Neuron (in vitro differentiated cells): ENCODE data around the gene USP9Y.

Experiments used
- H2AFZ ChIP-seq: one replicate; pipeline ENCODE4 v1.6.1; 2013; ENCODE audit warnings: low read depth, mild to moderate bottlenecking, inconsistent platforms, low read length, moderate library complexity
- H3K27me3 ChIP-seq: one replicate; pipeline ENCODE4 v1.6.1; 2013; ENCODE audit warnings: low read length; ENCODE audit not compliant: insufficient read depth
- H3K36me3 ChIP-seq: one replicate; pipeline ENCODE4 v1.6.1; 2013; ENCODE audit warnings: low read length; ENCODE audit not compliant: insufficient read depth
- H3K4me1 ChIP-seq: one replicate; pipeline ENCODE4 v1.6.1; 2013; ENCODE audit warnings: low read length; ENCODE audit not compliant: insufficient read depth
- H3K4me3 ChIP-seq: 2 replicates; pipeline ENCODE4 v1.5.1; 2013; ENCODE audit warnings: mild to moderate bottlenecking, low read length, moderate library complexity
- H3K9me3 ChIP-seq: one replicate; pipeline ENCODE4 v1.6.1; 2013; ENCODE audit warnings: low read length

USP9Y gene

DNA sequence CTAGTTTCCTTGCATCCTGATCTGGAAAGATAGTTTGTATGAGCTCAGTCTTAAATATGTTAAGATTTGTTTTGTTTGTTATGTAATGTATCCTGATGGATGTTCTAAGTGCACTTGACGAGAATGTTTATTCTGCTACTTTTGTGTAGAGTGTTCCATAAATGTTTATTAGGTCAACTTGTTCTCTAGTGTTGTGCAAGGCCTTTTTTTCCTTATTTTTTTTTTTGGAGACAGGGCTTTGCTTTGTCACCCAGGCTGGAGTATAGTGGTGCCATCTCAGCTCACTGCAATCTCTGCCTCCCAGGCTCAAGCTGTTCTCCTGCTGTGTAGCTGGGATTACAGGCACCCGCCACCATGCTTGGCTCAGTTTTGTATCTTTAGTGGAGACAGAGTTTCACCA, 28.7 kb downstream of the USP9Y start:
- Histone ChIP-seq H3K9me3 (no peaks in the 10 kb centered on the region), H3K4me3 (no peak overlapping the region), H3K4me1 (no peaks in the 10 kb centered on the region), H2AFZ (no peak overlapping the region), H3K36me3 (no peaks in the 10 kb centered on the region), H3K27me3 (no peaks in the 10 kb centered on the region)

DNA sequence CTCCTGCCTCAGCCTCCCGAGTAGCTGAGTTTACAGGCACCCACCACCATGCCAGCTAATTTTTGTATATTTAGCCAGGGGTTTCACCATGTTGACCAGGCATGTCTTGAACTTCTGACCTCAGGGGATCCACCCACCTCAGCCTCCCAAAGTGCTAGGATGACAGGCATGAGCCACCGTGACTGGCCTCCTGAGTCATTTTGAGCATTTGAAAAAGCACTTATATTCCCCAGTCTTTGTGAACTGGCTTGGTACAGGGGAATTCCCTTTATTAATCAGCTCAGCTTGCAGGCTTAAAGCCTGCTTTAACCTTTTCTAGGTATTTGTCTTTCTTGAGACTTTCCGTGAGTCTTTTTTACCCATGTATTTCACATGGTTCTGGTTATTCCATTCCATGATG, 32.6 kb downstream of the USP9Y start:
- Histone ChIP-seq H3K36me3 (no peaks in the 10 kb centered on the region), H3K9me3 (no peaks in the 10 kb centered on the region), H3K4me1 (no peaks in the 10 kb centered on the region), H2AFZ (no peak overlapping the region), H3K4me3 (no peak overlapping the region), H3K27me3 (no peaks in the 10 kb centered on the region)

DNA sequence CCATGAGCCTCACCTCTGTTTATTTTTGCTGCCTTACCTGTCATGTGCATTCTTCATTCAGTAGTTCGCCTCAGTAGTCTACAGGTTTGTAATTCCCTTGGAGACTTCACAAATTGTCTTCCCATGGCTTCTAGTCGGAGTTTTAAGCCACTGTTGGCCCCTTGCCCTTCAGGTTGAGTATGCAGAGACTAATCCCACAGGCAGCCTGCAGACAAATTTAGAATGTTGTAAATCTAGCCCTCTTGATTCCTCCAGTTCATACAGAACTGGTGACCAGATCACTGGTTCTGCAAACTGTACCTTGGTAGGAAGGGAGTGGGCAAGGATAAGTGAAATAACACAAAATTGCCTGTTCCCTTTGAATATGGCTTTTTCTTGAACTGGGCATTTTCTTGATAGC, 33.0 kb downstream of the USP9Y start:
- Histone ChIP-seq H3K4me3 (no peak overlapping the region), H2AFZ (no peak overlapping the region), H3K36me3 (no peaks in the 10 kb centered on the region), H3K4me1 (no peaks in the 10 kb centered on the region), H3K27me3 (no peaks in the 10 kb centered on the region), H3K9me3 (no peaks in the 10 kb centered on the region)

DNA sequence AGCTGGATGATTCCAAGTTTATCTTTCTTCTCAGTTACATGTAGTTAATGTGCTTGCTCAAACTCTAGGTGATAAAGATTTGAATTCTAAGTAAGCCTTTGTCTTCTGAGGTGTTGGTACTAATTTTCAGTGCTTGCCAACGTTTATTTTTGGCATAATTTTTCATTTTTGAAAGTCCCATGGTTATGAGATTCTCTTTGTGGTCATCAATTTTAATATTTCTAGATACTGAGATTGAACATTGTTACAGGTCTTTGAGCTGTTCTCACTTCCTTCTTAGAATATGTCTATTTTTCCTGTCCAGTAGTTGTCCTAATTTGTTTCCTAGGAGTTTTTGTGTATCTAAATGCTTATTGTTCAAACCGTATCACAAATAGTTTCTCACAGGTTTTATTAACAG, 40.4 kb downstream of the USP9Y start:
- H3K4me3 ChIP-seq: no peak overlapping the region
- H3K27me3 ChIP-seq: no peaks in the 10 kb centered on the region
- no peaks in the 10 kb centered on the region for H3K36me3 ChIP-seq
- H2AFZ ChIP-seq: no peak overlapping the region
- H3K9me3 ChIP-seq: no peaks in the 10 kb centered on the region
- no peaks in the 10 kb centered on the region for H3K4me1 ChIP-seq

DNA sequence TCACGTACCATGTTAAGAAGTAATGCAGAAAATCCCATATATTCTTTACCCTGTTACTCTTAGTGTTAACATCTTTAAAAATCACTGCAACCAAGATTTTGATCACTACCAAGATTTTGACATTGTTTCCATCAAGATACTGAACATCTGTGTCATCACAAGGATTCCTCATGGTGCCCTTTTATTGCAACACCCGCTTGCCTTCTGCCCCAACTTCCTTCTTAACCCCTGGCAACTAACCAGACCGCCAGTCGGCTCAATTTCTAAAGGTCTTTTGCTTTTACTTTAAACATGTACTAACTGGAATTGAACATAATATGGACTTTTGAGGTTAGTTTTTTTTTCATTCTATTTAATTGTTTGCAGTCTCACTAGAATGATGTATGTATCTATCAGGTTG, 41.7 kb downstream of the USP9Y start:
- H3K4me1 ChIP-seq: no peaks in the 10 kb centered on the region
- no peak overlapping the region for H3K4me3 ChIP-seq
- H2AFZ ChIP-seq: no peak overlapping the region
- H3K36me3 ChIP-seq: no peaks in the 10 kb centered on the region
- no peaks in the 10 kb centered on the region for H3K27me3 ChIP-seq
- no peaks in the 10 kb centered on the region for H3K9me3 ChIP-seq

DNA sequence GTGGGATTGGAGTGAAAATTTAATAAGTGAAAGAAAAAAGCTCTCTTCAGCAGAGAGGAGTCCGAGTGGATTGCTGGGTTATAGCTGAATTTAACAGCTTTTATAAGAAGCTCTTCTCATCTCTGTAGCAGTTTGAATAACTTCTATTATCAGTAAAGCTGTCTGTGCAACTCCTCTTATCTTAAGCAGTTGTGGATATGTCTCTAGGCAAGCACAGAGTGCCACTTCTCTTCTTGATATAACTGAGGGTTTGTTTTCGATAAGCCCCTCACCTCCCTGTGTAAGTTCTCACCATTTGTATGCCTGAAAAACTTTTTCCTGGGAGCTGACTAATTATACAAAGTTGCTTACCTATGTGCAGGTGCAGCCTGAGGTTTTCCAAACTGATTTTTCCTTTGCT, 43.1 kb downstream of the USP9Y start:
- H3K27me3 ChIP-seq: no peaks in the 10 kb centered on the region
- H3K4me1 ChIP-seq: no peaks in the 10 kb centered on the region
- no peak overlapping the region for H3K4me3 ChIP-seq
- H2AFZ ChIP-seq: no peak overlapping the region
- no peaks in the 10 kb centered on the region for H3K36me3 ChIP-seq
- H3K9me3 ChIP-seq: no peaks in the 10 kb centered on the region

DNA sequence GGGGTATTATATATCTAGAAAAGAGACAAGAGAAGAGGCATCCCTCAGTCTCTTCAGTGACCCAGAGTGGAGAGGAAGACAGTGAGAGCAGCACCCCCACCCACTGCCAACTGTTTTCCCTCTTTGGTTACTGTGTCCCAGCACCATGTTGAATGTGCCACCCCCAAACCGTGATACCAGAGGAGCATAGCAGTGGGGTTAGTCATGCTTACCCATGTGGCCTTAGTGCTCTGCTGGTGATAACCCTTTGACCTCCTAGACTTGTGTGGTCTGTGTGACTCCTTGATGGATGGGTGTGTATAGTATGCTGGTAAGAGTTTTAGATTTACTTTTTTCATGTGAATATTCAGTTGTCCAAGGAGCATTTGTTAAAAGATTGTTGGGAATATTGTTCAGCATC, 48.3 kb downstream of the USP9Y start:
- H3K36me3 ChIP-seq: no peaks in the 10 kb centered on the region
- no peaks in the 10 kb centered on the region for H3K27me3 ChIP-seq
- no peak overlapping the region for H2AFZ ChIP-seq
- H3K4me3 ChIP-seq: no peak overlapping the region
- H3K9me3 ChIP-seq: no peaks in the 10 kb centered on the region
- no peaks in the 10 kb centered on the region for H3K4me1 ChIP-seq

DNA sequence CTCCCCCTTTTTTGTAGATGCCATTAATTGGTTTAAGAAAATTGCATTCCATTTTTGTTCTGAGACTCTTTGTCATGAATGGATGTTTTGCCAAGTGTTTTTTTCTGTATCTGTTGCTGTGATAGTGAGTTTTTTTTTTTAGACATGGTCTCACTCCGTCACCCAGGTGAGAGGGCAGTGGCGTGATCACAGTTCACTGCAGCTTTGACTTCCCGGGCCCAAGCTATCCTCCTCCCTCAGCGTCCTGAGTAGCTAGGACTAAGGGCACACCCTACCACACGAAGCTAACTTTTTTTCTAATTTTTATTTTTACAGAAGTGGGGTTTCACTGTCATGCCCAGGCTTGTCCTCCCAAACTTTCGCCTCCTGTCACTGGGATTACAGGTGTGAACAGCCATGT, 51.8 kb downstream of the USP9Y start:
- no peaks in the 10 kb centered on the region for H3K36me3 ChIP-seq
- no peaks in the 10 kb centered on the region for H3K27me3 ChIP-seq
- H3K9me3 ChIP-seq: no peaks in the 10 kb centered on the region
- no peak overlapping the region for H2AFZ ChIP-seq
- H3K4me1 ChIP-seq: no peaks in the 10 kb centered on the region
- no peak overlapping the region for H3K4me3 ChIP-seq

DNA sequence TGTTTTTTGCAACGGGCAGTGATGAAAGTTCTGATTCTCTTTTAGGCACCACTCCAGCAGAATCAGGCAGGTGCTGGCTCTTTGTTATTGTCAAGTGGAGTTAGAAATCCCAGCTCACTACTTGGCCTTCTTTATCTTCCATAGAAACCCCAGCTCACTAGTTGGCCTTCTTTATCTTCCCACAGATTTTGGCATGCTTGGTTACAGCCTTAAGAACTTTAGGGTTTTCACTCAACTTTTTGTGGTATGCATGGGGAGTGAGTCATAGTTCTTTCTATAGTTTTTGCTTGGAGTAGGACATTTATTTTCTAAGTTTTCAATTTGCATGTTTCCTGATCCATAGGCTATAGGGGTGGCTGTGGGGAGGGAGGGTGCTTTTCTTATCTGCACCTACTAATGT, 55.0 kb downstream of the USP9Y start:
- Histone ChIP-seq H3K36me3 (no peaks in the 10 kb centered on the region), H3K4me3 (no peak overlapping the region), H3K27me3 (no peaks in the 10 kb centered on the region), H3K4me1 (no peaks in the 10 kb centered on the region), H2AFZ (no peak overlapping the region), H3K9me3 (no peaks in the 10 kb centered on the region)

DNA sequence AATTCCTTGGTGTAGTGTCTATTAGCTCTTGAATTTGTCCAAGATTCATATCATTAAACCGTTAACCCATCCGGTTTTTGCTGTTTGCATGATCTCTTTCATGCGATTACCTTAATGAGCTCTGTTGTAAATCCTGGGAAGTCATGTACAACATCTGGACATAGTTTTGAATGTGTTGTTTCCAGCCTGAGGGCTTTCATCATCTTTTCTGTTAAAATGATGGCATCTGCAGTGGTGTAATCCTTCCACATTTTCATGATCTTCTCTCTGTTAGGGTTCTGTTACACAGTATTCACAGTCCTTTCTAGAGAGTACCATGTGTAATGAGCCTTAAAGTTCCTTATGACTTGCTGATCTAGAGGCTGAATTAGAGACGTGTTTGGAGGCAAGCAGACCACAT, 64.9 kb downstream of the USP9Y start:
- Histone ChIP-seq H3K36me3 (no peaks in the 10 kb centered on the region), H3K9me3 (no peaks in the 10 kb centered on the region), H3K27me3 (no peaks in the 10 kb centered on the region), H3K4me3 (no peak overlapping the region), H2AFZ (no peak overlapping the region), H3K4me1 (no peaks in the 10 kb centered on the region)

DNA sequence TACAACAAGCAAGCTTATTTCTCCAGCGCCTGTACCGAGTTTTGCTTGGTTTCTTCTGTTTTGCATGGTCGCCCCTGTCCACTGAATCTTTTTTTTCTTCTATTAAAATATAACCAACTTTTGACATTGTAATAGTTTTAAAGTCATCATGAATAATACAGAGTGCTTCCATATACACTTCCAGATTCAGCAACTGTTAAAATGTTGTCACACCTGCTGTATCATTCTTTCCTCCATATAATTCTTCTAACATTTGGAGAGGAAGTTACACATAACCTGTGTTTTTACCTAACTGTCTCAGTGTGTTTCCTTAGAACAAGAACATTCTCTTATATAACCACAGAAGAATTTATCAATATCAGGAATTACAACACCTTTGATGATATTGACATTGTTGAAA, 83.5 kb downstream of the USP9Y start:
- Histone ChIP-seq H3K36me3 (no peaks in the 10 kb centered on the region), H3K4me1 (no peaks in the 10 kb centered on the region), H3K9me3 (no peaks in the 10 kb centered on the region), H3K27me3 (no peaks in the 10 kb centered on the region), H3K4me3 (no peak overlapping the region), H2AFZ (no peak overlapping the region)

DNA sequence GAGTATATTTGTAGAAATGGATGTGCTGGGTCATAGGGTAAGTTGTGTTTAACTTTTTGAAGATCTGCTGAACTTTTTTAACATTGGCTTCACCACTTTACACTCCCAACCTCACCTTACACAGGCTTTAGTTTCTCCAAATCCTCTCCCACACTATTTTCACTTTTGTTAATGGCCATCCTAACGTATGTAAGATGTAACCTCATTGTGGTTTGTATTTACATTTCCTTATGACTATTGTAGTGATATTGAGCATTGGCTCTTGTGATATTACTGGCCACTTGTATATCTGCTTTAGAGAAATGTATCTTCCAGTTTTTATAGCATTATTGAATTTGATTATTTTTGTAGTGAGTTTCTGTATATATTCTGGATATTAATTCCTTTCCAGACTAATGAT, 93.0 kb downstream of the USP9Y start:
- no peaks in the 10 kb centered on the region for H3K36me3 ChIP-seq
- no peaks in the 10 kb centered on the region for H3K9me3 ChIP-seq
- H3K4me1 ChIP-seq: no peaks in the 10 kb centered on the region
- no peak overlapping the region for H2AFZ ChIP-seq
- no peaks in the 10 kb centered on the region for H3K27me3 ChIP-seq
- H3K4me3 ChIP-seq: no peak overlapping the region

DNA sequence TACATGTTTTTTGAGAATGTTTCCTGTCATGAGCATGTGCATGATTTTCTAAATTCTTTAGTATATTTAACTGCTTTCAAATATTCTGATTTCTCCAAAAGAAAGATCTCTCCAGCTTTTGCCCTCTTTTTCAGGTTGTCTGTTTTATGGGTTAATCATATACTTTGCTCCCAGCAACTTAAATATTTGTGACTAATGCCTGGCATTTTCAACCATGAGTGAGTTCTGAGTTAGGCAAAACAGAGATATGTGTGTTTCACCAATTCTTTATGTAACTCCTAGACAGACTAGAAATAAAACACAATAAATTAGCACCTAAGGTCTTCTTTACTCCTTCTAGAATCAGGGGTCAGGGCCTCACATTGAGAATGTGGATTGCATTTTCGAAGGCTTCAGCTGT, 107.0 kb downstream of the USP9Y start:
- Histone ChIP-seq H2AFZ (no peak overlapping the region), H3K27me3 (no peaks in the 10 kb centered on the region), H3K9me3 (no peaks in the 10 kb centered on the region), H3K4me3 (no peak overlapping the region), H3K36me3 (no peaks in the 10 kb centered on the region), H3K4me1 (no peaks in the 10 kb centered on the region)

DNA sequence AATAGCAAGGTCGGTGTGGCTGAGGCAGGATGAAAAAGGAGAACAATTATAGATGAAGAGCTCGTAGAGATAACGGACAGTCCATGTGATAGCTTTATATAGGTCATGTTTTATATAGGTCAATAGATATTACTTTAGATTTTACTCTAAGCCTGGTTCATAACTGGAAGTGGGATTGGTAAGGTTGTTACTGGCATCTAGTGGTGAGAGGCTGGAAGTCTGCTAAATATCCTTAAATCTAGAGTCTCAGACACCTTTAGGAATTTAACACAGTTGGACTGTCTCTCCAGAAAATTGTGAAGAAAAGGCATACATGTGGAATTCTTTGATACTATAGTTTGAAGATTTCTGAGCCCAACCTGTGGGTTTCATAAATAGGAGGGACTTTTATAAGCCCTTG, 108.0 kb downstream of the USP9Y start:
- no peak overlapping the region for H2AFZ ChIP-seq
- H3K4me1 ChIP-seq: no peaks in the 10 kb centered on the region
- no peaks in the 10 kb centered on the region for H3K9me3 ChIP-seq
- H3K4me3 ChIP-seq: no peak overlapping the region
- H3K36me3 ChIP-seq: no peaks in the 10 kb centered on the region
- no peaks in the 10 kb centered on the region for H3K27me3 ChIP-seq
